Measurements from ENCODE around the gene FH.

Gene FH

GRCh38 chr1:241457421-241457820, 62.1 kb downstream of the FH start:
- no peak for DNase-seq (ENCODE audit: low spot score)

- DNase-seq (ENCODE audit: low spot score): no peak
These were observed 62.8 kb downstream of the FH start for GRCh38 chr1:241456743-241457142.

GRCh38 chr1:241453732-241454131, 65.8 kb downstream of the FH start:
- no peak for DNase-seq (ENCODE audit: low spot score)

- no peak for DNase-seq (ENCODE audit: low spot score)
These were observed 67.6 kb downstream of the FH start for GRCh38 chr1:241451956-241452355.

All from putamen (tissue), 1 donor.